Keratinocyte (primary cell): ENCODE measurements around the gene CPSF3. TPM values are rescaled to one million over a fixed set of nuclear protein-coding genes. Genes with fewer than 3 reads are reported as not detected.

Source experiments
- DNase-seq: peaks from one replicate; pipeline ENCODE4 v3.0.0-alpha.2; 2011; ENCODE audit warnings: low read depth, missing footprints, low spot score
- FAIRE-seq: peaks from 2 replicates; lab custom pipeline; 2011; peaks lifted over from hg19 to GRCh38; lab: Jason Lieb, UNC
- H2AFZ ChIP-seq: 2 replicates; pipeline ENCODE4 v1.6.0; 2012; ENCODE audit warnings: low read length, control low read depth, inconsistent platforms; ENCODE audit not compliant: control insufficient read depth
- H3K27ac ChIP-seq: 2 replicates; pipeline ENCODE4 v1.5.1; 2011; ENCODE audit warnings: low read length; ENCODE audit not compliant: control insufficient read depth, insufficient read depth
- H3K27me3 ChIP-seq: 3 replicates; pipeline ENCODE4 v1.6.0; 2011; ENCODE audit warnings: low read length; ENCODE audit not compliant: control insufficient read depth, insufficient read depth; ENCODE audit errors: extremely low read depth
- H3K36me3 ChIP-seq, 2 experiments: 2 replicates in 1 of 2; 3 replicates in 1 of 2; pipeline ENCODE4 v1.5.1; 2011; ENCODE audit warnings: low read length in 2 of 2, mild to moderate bottlenecking in 1 of 2; ENCODE audit not compliant: control insufficient read depth in 2 of 2, insufficient read depth in 2 of 2; ENCODE audit errors: extremely low read depth in 1 of 2
- H3K4me1 ChIP-seq: 3 replicates; pipeline ENCODE4 v1.5.1; 2011; ENCODE audit warnings: low read length; ENCODE audit not compliant: control insufficient read depth, insufficient read depth; ENCODE audit errors: extremely low read depth
- H3K4me2 ChIP-seq: 3 replicates; pipeline ENCODE4 v1.6.0; 2011; ENCODE audit warnings: low read depth, low read length; ENCODE audit not compliant: control insufficient read depth, insufficient read depth; ENCODE audit errors: extremely low read depth
- H3K4me3 ChIP-seq, 3 experiments: fragments of 200-600 bp in 1 of 3; sonication (generic) in 1 of 3; 2 replicates in 2 of 3; 3 replicates in 1 of 3; pipeline ENCODE4 v1.5.1; 2011 to 2016; ENCODE audit warnings: low read length in 3 of 3, mild to moderate bottlenecking in 3 of 3, control low read depth in 2 of 3, inconsistent platforms in 1 of 3, low read depth in 1 of 3, mixed read lengths in 1 of 3, mixed run types in 1 of 3, moderate library complexity in 1 of 3; ENCODE audit not compliant: control insufficient read depth in 2 of 3, insufficient read depth in 2 of 3; ENCODE audit errors: extremely low read depth in 1 of 3
- H3K79me2 ChIP-seq: 2 replicates; pipeline ENCODE4 v1.6.0; 2012; ENCODE audit warnings: low read length; ENCODE audit not compliant: control insufficient read depth, insufficient read depth
- H3K9ac ChIP-seq: 3 replicates; pipeline ENCODE4 v1.6.0; 2011; ENCODE audit warnings: low read length; ENCODE audit not compliant: control insufficient read depth, insufficient read depth; ENCODE audit errors: extremely low read depth
- H3K9me1 ChIP-seq: 3 replicates; pipeline ENCODE4 v1.6.0; 2011; ENCODE audit warnings: low read length; ENCODE audit not compliant: control insufficient read depth, insufficient read depth; ENCODE audit errors: extremely low read depth
- H3K9me3 ChIP-seq: 2 replicates; pipeline ENCODE4 v1.5.1; 2012; ENCODE audit warnings: low read depth, low read length; ENCODE audit not compliant: control insufficient read depth
- H4K20me1 ChIP-seq: 3 replicates; pipeline ENCODE4 v1.6.0; 2011; ENCODE audit warnings: low read length; ENCODE audit not compliant: control insufficient read depth, insufficient read depth; ENCODE audit errors: extremely low read depth
- EZH2 ChIP-seq: IDR thresholded peaks from one replicate; pipeline ENCODE4 v1.6.1; 2012; ENCODE audit warnings: inconsistent platforms, mild to moderate bottlenecking, low read length, moderate library complexity
- dilution Hi-C: fragments of 300-500 bp; cut with MboI; formaldehyde crosslinking; loops from one replicate; pipeline ENCODE4 v1.7.0; 2020; ENCODE audit warnings: low sequenced_read_pairs; ENCODE audit not compliant: extremely low pct_ligation_motif_present
- polyA plus RNA-seq, 5 experiments: library from polyadenylated mRNA; depleted of rRNA in 3 of 5; stranded (reverse) in 3 of 5; stranded (forward) in 1 of 5; unstranded in 1 of 5; fragments of >200 nt; gene quantifications; 1 replicate in 1 of 5; 2 replicates in 3 of 5; 3 replicates in 1 of 5; pipeline versions ENCODE4 v1.2.1 to v1.2.3, GENCODE V29; 2011 to 2012; ENCODE audit warnings: missing spikeins in 2 of 5, low read depth in 1 of 5, low replicate concordance in 1 of 5
- TF ChIP-seq, protein P1 (sequence below), 3 experiments: IDR thresholded peaks in 1 of 3; conservative IDR thresholded peaks in 1 of 3; optimal IDR thresholded peaks in 1 of 3; 2 replicates in 2 of 3; 3 replicates in 1 of 3; pipeline versions ENCODE3 to v1.5.1; 2011; ENCODE audit warnings: low read length in 3 of 3, mild to moderate bottlenecking in 3 of 3, moderate library complexity in 2 of 3, control low read depth in 1 of 3, inconsistent platforms in 1 of 3; ENCODE audit not compliant: insufficient read depth in 2 of 3; ENCODE audit errors: extremely low read depth in 1 of 3

Gene CPSF3
- polyA plus RNA-seq, 1 donor (not counting 4 experiments of a cell fraction or from before 2014, with no cell fraction given), result 31.1 TPM

DNA sequence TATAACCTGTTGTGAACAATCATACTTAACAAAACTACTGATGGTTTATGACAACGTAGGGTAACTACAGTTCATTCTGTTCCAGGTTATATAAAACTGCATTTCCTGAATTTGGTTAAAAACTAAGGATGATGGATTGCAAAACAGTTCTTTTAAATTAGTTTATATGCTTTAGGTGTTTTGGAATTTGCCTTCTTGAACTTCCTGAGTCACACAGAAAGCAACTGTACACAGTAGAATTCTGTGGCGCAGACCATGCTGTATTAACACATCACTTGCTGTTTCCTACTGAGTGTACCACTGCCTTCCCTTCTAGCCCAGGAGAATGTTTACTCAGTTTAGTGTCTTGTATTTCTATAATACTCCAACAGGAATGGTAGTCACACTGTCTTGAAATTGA, 19.5 kb upstream of the CPSF3 start:
- no peaks in the 10 kb centered on the region for H4K20me1 ChIP-seq
- no peak for DNase-seq
- H3K27me3 ChIP-seq, result no peaks in the 10 kb centered on the region
- H3K9me1 ChIP-seq, result no peaks in the 10 kb centered on the region
- peaks cover 30 to 33% of the 10 kb centered on the region in 2 experiments for H3K36me3 ChIP-seq
- H2AFZ ChIP-seq, result no peak overlapping the region
- H3K79me2 ChIP-seq, result no peaks in the 10 kb centered on the region
- dilution Hi-C loops, result no loop called here
- H3K4me2 ChIP-seq, result no peak overlapping the region
- no peak overlapping the region for H3K9ac ChIP-seq
- no peak overlapping the region for H3K27ac ChIP-seq
- no peaks in the 10 kb centered on the region for H3K4me1 ChIP-seq
- H3K4me3 ChIP-seq, result no peak overlapping the region
- no peak for TF ChIP-seq EZH2
- TF ChIP-seq, protein P1, sequence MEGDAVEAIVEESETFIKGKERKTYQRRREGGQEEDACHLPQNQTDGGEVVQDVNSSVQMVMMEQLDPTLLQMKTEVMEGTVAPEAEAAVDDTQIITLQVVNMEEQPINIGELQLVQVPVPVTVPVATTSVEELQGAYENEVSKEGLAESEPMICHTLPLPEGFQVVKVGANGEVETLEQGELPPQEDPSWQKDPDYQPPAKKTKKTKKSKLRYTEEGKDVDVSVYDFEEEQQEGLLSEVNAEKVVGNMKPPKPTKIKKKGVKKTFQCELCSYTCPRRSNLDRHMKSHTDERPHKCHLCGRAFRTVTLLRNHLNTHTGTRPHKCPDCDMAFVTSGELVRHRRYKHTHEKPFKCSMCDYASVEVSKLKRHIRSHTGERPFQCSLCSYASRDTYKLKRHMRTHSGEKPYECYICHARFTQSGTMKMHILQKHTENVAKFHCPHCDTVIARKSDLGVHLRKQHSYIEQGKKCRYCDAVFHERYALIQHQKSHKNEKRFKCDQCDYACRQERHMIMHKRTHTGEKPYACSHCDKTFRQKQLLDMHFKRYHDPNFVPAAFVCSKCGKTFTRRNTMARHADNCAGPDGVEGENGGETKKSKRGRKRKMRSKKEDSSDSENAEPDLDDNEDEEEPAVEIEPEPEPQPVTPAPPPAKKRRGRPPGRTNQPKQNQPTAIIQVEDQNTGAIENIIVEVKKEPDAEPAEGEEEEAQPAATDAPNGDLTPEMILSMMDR (optimal IDR thresholded peaks at IDR 0.05 in 1 of 3, IDR thresholded peaks at IDR 0.05 in 1 of 3, conservative IDR thresholded peaks at IDR 0.05 in 1 of 3; ENCODE audit: extremely low read depth in 1 of 3, insufficient read depth in 2 of 3, low read length in 3 of 3), result no peak
- H3K9me3 ChIP-seq, result no peaks in the 10 kb centered on the region
- no peak for FAIRE-seq

DNA sequence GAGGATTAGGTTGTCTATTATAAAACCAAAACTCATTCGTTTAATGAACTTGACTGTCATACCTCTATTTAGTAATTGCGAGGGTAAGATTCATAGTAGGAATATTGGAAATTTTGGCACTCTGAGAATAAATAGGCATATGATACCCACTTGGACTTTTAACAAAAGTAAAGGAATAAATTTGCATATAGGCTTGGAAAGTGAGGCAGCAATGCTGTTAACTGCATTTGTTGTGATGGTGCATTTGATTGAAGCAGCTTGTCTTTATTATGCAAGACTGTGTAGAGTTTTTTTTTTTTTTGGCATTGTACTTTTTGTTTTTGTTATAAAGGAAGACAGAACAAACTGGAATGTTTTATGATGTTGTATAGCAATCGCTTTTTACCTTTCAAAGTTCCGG, 19.0 kb upstream of the CPSF3 start:
- DNase-seq, result no peak
- Histone ChIP-seq H4K20me1 (no peaks in the 10 kb centered on the region), H3K27ac (no peak overlapping the region), H3K9ac (no peak overlapping the region), H3K9me3 (no peaks in the 10 kb centered on the region), H2AFZ (no peak overlapping the region), H3K36me3 (peaks cover 27 to 33% of the 10 kb centered on the region in 2 experiments), H3K9me1 (no peaks in the 10 kb centered on the region), H3K4me3 (no peak overlapping the region), H3K4me2 (no peak overlapping the region), H3K27me3 (no peaks in the 10 kb centered on the region), H3K79me2 (no peaks in the 10 kb centered on the region), H3K4me1 (no peaks in the 10 kb centered on the region)
- no peak for FAIRE-seq
- no peak for TF ChIP-seq EZH2
- TF ChIP-seq, protein P1 (optimal IDR thresholded peaks at IDR 0.05 in 1 of 3, IDR thresholded peaks at IDR 0.05 in 1 of 3, conservative IDR thresholded peaks at IDR 0.05 in 1 of 3; ENCODE audit: extremely low read depth in 1 of 3, insufficient read depth in 2 of 3, low read length in 3 of 3), result no peak
- dilution Hi-C loops, result no loop called here
